Peyer's patch (tissue), 4 donors: Measurements from ENCODE around the gene LIN37.

Source experiments
- POLR2A ChIP-seq, 2 donors: fragments of 450-650 bp; IDR thresholded peaks; one replicate each; pipeline ENCODE4 v1.5.1; 2017; ENCODE audit warnings: antibody characterized with exemption in 2 of 2, mild to moderate bottlenecking in 2 of 2, moderate library complexity in 2 of 2
- TF ChIP-seq, protein P1 (sequence below), 6 experiments: fragments of 450-650 bp in 4 of 6; fragments of 200-600 bp in 2 of 6; sonication (generic) in 1 of 6; IDR thresholded peaks; one replicate each; pipeline ENCODE4 v1.5.1; 2017 to 2019; ENCODE audit warnings: antibody characterized with exemption in 6 of 6, mild to moderate bottlenecking in 3 of 6, moderate library complexity in 1 of 6

DNA sequence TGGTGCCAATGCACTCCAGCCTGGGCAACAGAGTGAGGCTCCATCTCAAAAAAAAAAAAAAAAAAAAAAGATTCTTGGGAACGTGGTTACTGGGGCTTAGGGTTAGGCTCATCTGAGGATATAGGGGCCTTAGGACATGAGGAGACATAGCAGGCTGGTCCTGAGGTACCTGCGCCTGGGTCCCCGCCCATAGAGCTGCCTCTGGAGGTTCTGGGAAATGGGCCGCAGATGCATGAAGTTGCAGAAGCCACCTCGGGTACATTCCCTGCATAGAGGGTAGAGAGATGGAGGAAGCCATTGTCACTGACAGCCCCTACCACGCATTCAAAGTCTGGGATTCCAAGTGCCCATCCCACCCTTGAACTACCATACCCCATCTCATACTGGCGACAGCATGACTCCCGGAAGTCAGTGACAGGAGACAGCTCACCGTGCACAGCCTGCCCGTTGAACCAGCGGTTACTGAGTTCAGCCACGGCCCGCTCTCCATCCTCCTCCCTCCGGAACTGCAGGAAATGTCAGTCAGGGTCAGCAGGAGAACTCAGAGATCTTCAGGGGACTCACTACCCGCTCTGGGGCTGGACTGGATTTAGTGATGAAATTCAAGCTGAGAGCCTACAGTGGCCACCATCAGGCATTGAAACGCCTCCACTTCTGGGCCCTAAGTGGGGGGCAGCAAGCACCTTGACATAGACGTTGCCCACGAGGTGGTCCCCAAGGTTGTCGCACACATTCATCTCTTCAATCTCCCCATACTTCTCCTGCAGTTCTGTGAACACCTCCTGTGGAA lies 4.5 kb upstream of the LIN37 start:
- TF ChIP-seq, protein P1, sequence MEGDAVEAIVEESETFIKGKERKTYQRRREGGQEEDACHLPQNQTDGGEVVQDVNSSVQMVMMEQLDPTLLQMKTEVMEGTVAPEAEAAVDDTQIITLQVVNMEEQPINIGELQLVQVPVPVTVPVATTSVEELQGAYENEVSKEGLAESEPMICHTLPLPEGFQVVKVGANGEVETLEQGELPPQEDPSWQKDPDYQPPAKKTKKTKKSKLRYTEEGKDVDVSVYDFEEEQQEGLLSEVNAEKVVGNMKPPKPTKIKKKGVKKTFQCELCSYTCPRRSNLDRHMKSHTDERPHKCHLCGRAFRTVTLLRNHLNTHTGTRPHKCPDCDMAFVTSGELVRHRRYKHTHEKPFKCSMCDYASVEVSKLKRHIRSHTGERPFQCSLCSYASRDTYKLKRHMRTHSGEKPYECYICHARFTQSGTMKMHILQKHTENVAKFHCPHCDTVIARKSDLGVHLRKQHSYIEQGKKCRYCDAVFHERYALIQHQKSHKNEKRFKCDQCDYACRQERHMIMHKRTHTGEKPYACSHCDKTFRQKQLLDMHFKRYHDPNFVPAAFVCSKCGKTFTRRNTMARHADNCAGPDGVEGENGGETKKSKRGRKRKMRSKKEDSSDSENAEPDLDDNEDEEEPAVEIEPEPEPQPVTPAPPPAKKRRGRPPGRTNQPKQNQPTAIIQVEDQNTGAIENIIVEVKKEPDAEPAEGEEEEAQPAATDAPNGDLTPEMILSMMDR (IDR thresholded peaks at IDR 0.05), result no peak
- no peak for TF ChIP-seq POLR2A (IDR thresholded peaks at IDR 0.05)
